Measurements from ENCODE around the gene SLC29A3. TPM values are rescaled to one million over a fixed set of nuclear protein-coding genes. Genes with fewer than 3 reads are reported as not detected.

The SLC29A3 gene
- total and polyA plus RNA-seq, 7 donors, result 0.64 to 2.2 (median 0.81) TPM

DNA sequence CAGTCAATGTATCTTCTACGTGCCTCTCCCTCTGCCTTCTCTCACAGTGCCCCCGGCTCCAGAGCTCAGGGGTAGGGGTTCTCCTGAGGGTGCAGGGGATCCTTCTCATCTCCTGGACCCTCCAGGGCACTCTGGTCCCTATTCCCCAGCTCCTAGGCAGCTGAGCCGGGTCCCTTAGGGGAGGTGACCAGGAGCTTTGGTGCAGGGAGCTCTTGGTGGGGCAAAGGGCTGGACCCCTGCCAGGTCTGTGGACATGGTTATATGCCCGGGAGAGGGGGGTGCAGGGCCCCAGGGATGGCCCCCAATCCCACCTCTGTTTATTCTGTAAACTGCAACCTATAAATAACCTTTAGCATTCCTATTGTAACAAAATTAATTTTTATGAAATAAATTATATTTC is 16.6 kb upstream of the SLC29A3 start:
- intact Hi-C loops (cut with DNase I), result no loop called here
- DNase-seq (no peak), ATAC-seq (no peak)
- Histone ChIP-seq H3K36me3 (ENCODE audit: insufficient read depth in 1 of 2, low read depth in 1 of 2) (peaks cover 0 to 6% of the 10 kb centered on the region in 2 donors), H3K4me1 (no peaks in the 10 kb centered on the region), H3K27me3 (ENCODE audit: insufficient read depth in 3 of 3, low read length in 2 of 3) (no peaks in the 10 kb centered on the region), H3K4me3 (no peak overlapping the region), H3K27ac (no peak overlapping the region), H3K9me3 (no peaks in the 10 kb centered on the region)
- TF ChIP-seq, protein P1, sequence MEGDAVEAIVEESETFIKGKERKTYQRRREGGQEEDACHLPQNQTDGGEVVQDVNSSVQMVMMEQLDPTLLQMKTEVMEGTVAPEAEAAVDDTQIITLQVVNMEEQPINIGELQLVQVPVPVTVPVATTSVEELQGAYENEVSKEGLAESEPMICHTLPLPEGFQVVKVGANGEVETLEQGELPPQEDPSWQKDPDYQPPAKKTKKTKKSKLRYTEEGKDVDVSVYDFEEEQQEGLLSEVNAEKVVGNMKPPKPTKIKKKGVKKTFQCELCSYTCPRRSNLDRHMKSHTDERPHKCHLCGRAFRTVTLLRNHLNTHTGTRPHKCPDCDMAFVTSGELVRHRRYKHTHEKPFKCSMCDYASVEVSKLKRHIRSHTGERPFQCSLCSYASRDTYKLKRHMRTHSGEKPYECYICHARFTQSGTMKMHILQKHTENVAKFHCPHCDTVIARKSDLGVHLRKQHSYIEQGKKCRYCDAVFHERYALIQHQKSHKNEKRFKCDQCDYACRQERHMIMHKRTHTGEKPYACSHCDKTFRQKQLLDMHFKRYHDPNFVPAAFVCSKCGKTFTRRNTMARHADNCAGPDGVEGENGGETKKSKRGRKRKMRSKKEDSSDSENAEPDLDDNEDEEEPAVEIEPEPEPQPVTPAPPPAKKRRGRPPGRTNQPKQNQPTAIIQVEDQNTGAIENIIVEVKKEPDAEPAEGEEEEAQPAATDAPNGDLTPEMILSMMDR (IDR thresholded peaks at IDR 0.05), result no peak
- WGBS, 3 donors, result 77 to 82% (median 78%) methylated on average over 4 of the region's 4 CpGs

DNA sequence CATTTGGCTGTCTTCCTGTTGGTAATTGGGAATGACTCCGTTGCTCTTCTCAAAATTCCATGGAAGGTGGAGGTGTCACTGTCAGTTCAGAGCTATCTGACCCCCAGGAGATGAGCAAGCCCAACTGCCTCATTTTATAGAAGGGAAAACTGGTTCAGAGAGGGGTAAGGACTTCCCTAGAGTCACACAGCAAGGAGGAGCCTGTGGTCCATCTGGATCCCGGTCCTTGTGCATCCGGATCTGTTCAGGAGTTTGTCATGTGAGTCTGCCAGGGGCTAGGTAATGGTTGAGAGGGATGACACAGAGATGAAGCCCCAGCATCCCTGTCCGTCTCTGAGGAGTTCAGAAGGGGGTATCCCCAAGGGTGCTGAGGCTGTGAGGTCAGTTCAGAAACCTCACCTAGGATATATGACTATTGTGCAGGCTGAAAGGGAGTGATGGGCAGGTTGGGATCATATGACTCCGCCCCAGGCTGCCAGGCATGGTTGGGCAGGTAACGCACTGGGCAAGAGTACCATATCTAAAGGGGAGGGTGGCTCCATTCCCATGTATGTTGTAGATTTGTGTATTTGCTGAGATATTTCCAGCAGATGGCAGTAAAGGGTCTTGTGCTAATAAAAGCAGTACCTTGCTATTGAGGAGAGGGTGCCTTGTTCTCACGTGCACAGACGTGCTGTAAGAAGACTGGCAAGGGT is 16.0 kb upstream of the SLC29A3 start:
- Histone ChIP-seq H3K4me1 (no peaks in the 10 kb centered on the region), H3K27me3 (ENCODE audit: insufficient read depth in 3 of 3, low read length in 2 of 3) (no peaks in the 10 kb centered on the region), H3K27ac (no peak overlapping the region), H3K36me3 (ENCODE audit: insufficient read depth in 1 of 2, low read depth in 1 of 2) (peaks cover 0 to 3% of the 10 kb centered on the region in 2 donors), H3K9me3 (no peaks in the 10 kb centered on the region), H3K4me3 (no peak overlapping the region)
- TF ChIP-seq, protein P1 (IDR thresholded peaks at IDR 0.05), result peak; percentile 32
- ATAC-seq (peak in 3 of 4 donors; percentile 48 to 72 (median 56)), DNase-seq (peak in 1 of 2 donors; percentile 18)
- intact Hi-C loops (cut with DNase I), result no loop called here
- 52 to 61% (median 56%) methylated on average over 8 of the region's 8 CpGs for WGBS, 3 donors

DNA sequence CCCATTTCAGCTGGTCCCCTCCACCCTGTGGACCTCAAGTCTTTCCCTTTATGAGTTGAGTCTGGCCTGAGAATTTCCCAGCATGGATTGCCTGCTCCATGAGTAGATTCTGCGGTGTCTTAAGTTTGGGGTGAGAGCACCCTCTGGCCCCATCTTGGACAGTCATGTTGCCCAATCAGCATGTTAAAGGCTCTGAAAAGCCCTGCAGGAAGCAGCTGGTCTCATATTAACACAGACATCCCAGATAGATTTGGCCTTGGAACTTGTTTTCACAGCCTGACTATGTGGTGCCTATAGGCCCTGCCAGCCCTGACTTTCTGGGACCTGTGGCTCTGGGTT is 15.5 kb upstream of the SLC29A3 start:
- intact Hi-C loops (cut with DNase I), result no loop called here
- no peaks in the 10 kb centered on the region for H3K36me3 ChIP-seq (ENCODE audit: insufficient read depth in 1 of 2, low read depth in 1 of 2)
- no peaks in the 10 kb centered on the region for H3K4me1 ChIP-seq
- no peaks in the 10 kb centered on the region for H3K27me3 ChIP-seq (ENCODE audit: insufficient read depth in 3 of 3, low read length in 2 of 3)
- TF ChIP-seq, protein P1 (IDR thresholded peaks at IDR 0.05), result no peak
- H3K9me3 ChIP-seq, result no peaks in the 10 kb centered on the region
- peak in 1 of 2 donors; percentile 15 for DNase-seq
- WGBS, 3 donors, result 43 to 56% (median 53%) methylated on average over 1 of the region's 1 CpG
- H3K27ac ChIP-seq, result no peak overlapping the region
- ATAC-seq, result no peak
- H3K4me3 ChIP-seq, result no peak overlapping the region

- Histone ChIP-seq H3K4me3 (no peak overlapping the region), H3K27ac (no peak overlapping the region), H3K36me3 (ENCODE audit: insufficient read depth in 1 of 2, low read depth in 1 of 2) (no peaks in the 10 kb centered on the region), H3K4me1 (no peaks in the 10 kb centered on the region), H3K9me3 (no peaks in the 10 kb centered on the region), H3K27me3 (ENCODE audit: insufficient read depth in 3 of 3, low read length in 2 of 3) (no peaks in the 10 kb centered on the region)
- TF ChIP-seq, protein P1 (IDR thresholded peaks at IDR 0.05), result no peak
- WGBS, 3 donors, result 62 to 75% (median 68%) methylated on average over 6 of the region's 6 CpGs
- no peak for DNase-seq
- intact Hi-C loops (cut with DNase I), result no loop called here
- no peak for ATAC-seq
These were observed 14.1 kb upstream of the SLC29A3 start for GRCh38 chr10:71304914-71305313.

- no peaks in the 10 kb centered on the region for H3K4me1 ChIP-seq
- no peaks in the 10 kb centered on the region for H3K36me3 ChIP-seq (ENCODE audit: insufficient read depth in 1 of 2, low read depth in 1 of 2)
- no peak overlapping the region for H3K4me3 ChIP-seq
- intact Hi-C loops (cut with DNase I), result no loop called here
- TF ChIP-seq, protein P1 (IDR thresholded peaks at IDR 0.05), result no peak
- ATAC-seq (no peak), DNase-seq (no peak)
- no peaks in the 10 kb centered on the region for H3K9me3 ChIP-seq
- no peaks in the 10 kb centered on the region for H3K27me3 ChIP-seq (ENCODE audit: insufficient read depth in 3 of 3, low read length in 2 of 3)
- WGBS, 3 donors, result 85 to 98% (median 90%) methylated on average over 3 of the region's 3 CpGs
- H3K27ac ChIP-seq, result no peak overlapping the region
These were observed 12.1 kb upstream of the SLC29A3 start for GRCh38 chr10:71306979-71307378.

Measured in psoas muscle (tissue), 8 donors.